Measurements from ENCODE around the gene ZNF804B. TPM values are rescaled to one million over a fixed set of nuclear protein-coding genes. Genes with fewer than 3 reads are reported as not detected.

ZNF804B gene
- total RNA-seq, 1 experiment from 2014 or later, result not detected

- Mint-ChIP-seq H3K36me3 (ENCODE audit: insufficient read depth in 1 of 3, low read depth in 3 of 3) (no peaks in the 10 kb centered on the region), H3K27me3 (ENCODE audit: low read depth) (no peaks in the 10 kb centered on the region), H3K4me3 (no peak overlapping the region), H3K4me1 (peaks cover 2% of the 10 kb centered on the region in 2 experiments; a peak in 2 of 4 replicates), H3K9me3 (no peaks in the 10 kb centered on the region), H3K27ac (no peak overlapping the region)
- H3K14ac ChIP-seq (ENCODE audit: insufficient read depth, low read length), result no peak overlapping the region
- no peak overlapping the region for H2BK20ac ChIP-seq (ENCODE audit: low read depth, low read length, poor library complexity, severe bottlenecking)
- DNase-seq, result no peak
- no peak overlapping the region for H2BK5ac ChIP-seq (ENCODE audit: insufficient read length, low read length)
- H3K4ac ChIP-seq (ENCODE audit: low read depth, low read length), result no peak overlapping the region
- WGBS (ENCODE audit: extremely low coverage, insufficient read length, low lambda C conversion rate), result no CpG with 5 or more reads among the region's 2 CpGs
- no peak overlapping the region for H2BK15ac ChIP-seq (ENCODE audit: low read depth, low read length)
- H4K5ac ChIP-seq (ENCODE audit: insufficient read length, low read depth, low read length), result no peak overlapping the region
- H2BK12ac ChIP-seq (ENCODE audit: insufficient read length, low read depth, low read length), result no peak overlapping the region
- no peaks in the 10 kb centered on the region for H3K9me3 ChIP-seq (ENCODE audit: control insufficient read depth, low read depth, low read length)
- H2AFZ ChIP-seq (ENCODE audit: low read length), result no peak overlapping the region
- no peak overlapping the region for H3K9ac ChIP-seq (ENCODE audit: extremely low read depth, insufficient read length, low read length)
- no peak overlapping the region for H3K18ac ChIP-seq (ENCODE audit: insufficient read length, low read depth, low read length)
- H3K4me2 ChIP-seq (ENCODE audit: insufficient read depth, insufficient read length, low read length), result no peak overlapping the region
- H3K27ac ChIP-seq (ENCODE audit: insufficient read length, low read depth, low read length), result no peak overlapping the region
- TF ChIP-seq CTCF (conservative IDR thresholded peaks at IDR 0.05), result no peak
- no peaks in the 10 kb centered on the region for H4K20me1 ChIP-seq (ENCODE audit: control insufficient read depth, insufficient read depth, insufficient read length)
- no peaks in the 10 kb centered on the region for H3K79me2 ChIP-seq (ENCODE audit: insufficient read depth, low read length)
- no peaks in the 10 kb centered on the region; the same call in 1 of the 2 replicates for H3K4me1 ChIP-seq (ENCODE audit: insufficient read depth, low read length)
- H3T11ph ChIP-seq (ENCODE audit: low read length), result no peak overlapping the region
- no peak overlapping the region for H3K23ac ChIP-seq (ENCODE audit: insufficient read length, low read depth, low read length)
- no peak overlapping the region for H2AK5ac ChIP-seq (ENCODE audit: insufficient read length, low read length)
- no peaks in the 10 kb centered on the region for H3K79me1 ChIP-seq (ENCODE audit: insufficient read depth, low read depth, low read length, poor library complexity, severe bottlenecking)
- H3K56ac ChIP-seq (ENCODE audit: insufficient read length, low read depth, low read length), result no peak overlapping the region
- no peaks in the 10 kb centered on the region for H3K27me3 ChIP-seq (ENCODE audit: insufficient read depth, low read length)
- H2BK120ac ChIP-seq (ENCODE audit: low read depth, low read length, poor library complexity, severe bottlenecking), result no peak overlapping the region
- H4K8ac ChIP-seq (replicated peaks; ENCODE audit: insufficient read length, low read depth, low read length), result no peak overlapping the region
- no peak overlapping the region for H4K91ac ChIP-seq (ENCODE audit: insufficient read length, low read depth, low read length)
- H3K23me2 ChIP-seq (ENCODE audit: insufficient read length, low read depth, low read length, poor library complexity, severe bottlenecking), result no peaks in the 10 kb centered on the region
These were observed 499.6 kb downstream of the ZNF804B start for GRCh38 chr7:89259085-89259484.

All from H9 (cell line).